Inflammatory macrophage treated with lipopolysaccharide for 1 hour (primary cell): ENCODE data around the gene GRIN2A.
"Not testable (repeated sequence)": the region's sequence is repeated elsewhere in the genome, so short reads cannot be mapped to it uniquely, and the experiment has no call there.

Experiments
- DNase-seq, 2 donors: peaks; one replicate each; pipeline ENCODE4 v3.0.0-alpha.2; 2020 to 2022

GRIN2A gene

GRCh38 chr16:9908613-9909012 lies 273.6 kb downstream of the GRIN2A start:
- no peak for DNase-seq

GRCh38 chr16:9907752-9908151 lies 274.5 kb downstream of the GRIN2A start:
- no peak for DNase-seq

GRCh38 chr16:9906218-9906617 lies 276.0 kb downstream of the GRIN2A start:
- DNase-seq: no peak

- DNase-seq: no peak
Measured at GRCh38 chr16:9904526-9904925, 277.7 kb downstream of the GRIN2A start.

GRCh38 chr16:9900576-9900975 lies 281.7 kb downstream of the GRIN2A start:
- DNase-seq: no peak

GRCh38 chr16:9898555-9898954 lies 283.7 kb downstream of the GRIN2A start:
- DNase-seq: no peak

GRCh38 chr16:9898124-9898523 lies 284.1 kb downstream of the GRIN2A start:
- no peak for DNase-seq

GRCh38 chr16:9895817-9896216 lies 286.4 kb downstream of the GRIN2A start:
- no peak for DNase-seq

- DNase-seq: no peak
Measured at GRCh38 chr16:9885876-9886275, 296.4 kb downstream of the GRIN2A start.

GRCh38 chr16:9885467-9885866 lies 296.8 kb downstream of the GRIN2A start:
- DNase-seq: no peak

- not testable (repeated sequence) for DNase-seq
Measured at GRCh38 chr16:9875981-9876380, 306.2 kb downstream of the GRIN2A start.

- no peak for DNase-seq
Measured at GRCh38 chr16:9874219-9874618, 308.0 kb downstream of the GRIN2A start.

GRCh38 chr16:9870962-9871361 lies 311.3 kb downstream of the GRIN2A start:
- DNase-seq: no peak

- DNase-seq: no peak
Measured at GRCh38 chr16:9869776-9870175, 312.5 kb downstream of the GRIN2A start.

- DNase-seq: no peak
Measured at GRCh38 chr16:9868606-9869149, 313.6 kb downstream of the GRIN2A start.

- DNase-seq: no peak
Measured at GRCh38 chr16:9867176-9867575, 315.1 kb downstream of the GRIN2A start.

GRCh38 chr16:9864461-9864860 lies 317.8 kb downstream of the GRIN2A start:
- no peak for DNase-seq

GRCh38 chr16:9862327-9862726 lies 319.9 kb downstream of the GRIN2A start:
- no peak for DNase-seq

GRCh38 chr16:9860876-9861275 lies 321.4 kb downstream of the GRIN2A start:
- no peak for DNase-seq

GRCh38 chr16:9859701-9860327 lies 322.4 kb downstream of the GRIN2A start:
- no peak for DNase-seq

GRCh38 chr16:9854675-9855074 lies 327.6 kb downstream of the GRIN2A start:
- DNase-seq: no peak

- DNase-seq: no peak
Measured at GRCh38 chr16:9852003-9852402, 330.2 kb downstream of the GRIN2A start.

- DNase-seq: no peak
Measured at GRCh38 chr16:9850817-9851216, 331.4 kb downstream of the GRIN2A start.

- DNase-seq: no peak
Measured at GRCh38 chr16:9849697-9850245, 332.5 kb downstream of the GRIN2A start.

GRCh38 chr16:9847146-9847545 lies 335.1 kb downstream of the GRIN2A start:
- DNase-seq: no peak
